HCEC 1CT (cell line): ENCODE measurements around the gene TSHZ1.
A peak's percentile ranks its signal among the peaks of the same experiment; 100 is the strongest.

Source experiments
- DNase-seq: peaks from one replicate; pipeline ENCODE4 v3.0.0-alpha.2; 2017

The TSHZ1 gene

GRCh38 chr18:75208155-75208835 lies 2.3 kb upstream of the TSHZ1 start:
- peak; percentile 56 for DNase-seq

- DNase-seq, result no peak
These were observed 1.8 kb upstream of the TSHZ1 start for GRCh38 chr18:75208836-75209128.

- peak; percentile 81 for DNase-seq
These were observed 1.3 kb upstream of the TSHZ1 start, which contains the start of gene PTGR3 for GRCh38 chr18:75209129-75209950. Gene PTGR3, minus strand, starts transcription at chr18:75209139. Its CDS starts 81 bp downstream, at chr18:75209058.

DNA sequence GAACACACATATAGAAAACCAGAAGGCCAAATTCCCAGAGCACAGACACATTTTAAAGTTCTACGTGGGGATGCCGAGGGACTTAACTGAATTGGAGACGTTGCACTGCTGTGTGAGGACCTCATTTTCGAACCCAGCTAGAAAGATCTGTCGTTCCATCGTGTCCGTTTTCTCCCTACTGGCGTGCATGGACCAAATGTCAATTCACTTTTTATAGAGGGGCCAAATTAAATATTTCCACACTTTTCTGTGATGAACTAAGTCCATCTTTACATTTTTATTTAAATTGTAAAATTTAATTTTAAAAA lies 692 bp upstream of the TSHZ1 start:
- DNase-seq, result no peak

DNA sequence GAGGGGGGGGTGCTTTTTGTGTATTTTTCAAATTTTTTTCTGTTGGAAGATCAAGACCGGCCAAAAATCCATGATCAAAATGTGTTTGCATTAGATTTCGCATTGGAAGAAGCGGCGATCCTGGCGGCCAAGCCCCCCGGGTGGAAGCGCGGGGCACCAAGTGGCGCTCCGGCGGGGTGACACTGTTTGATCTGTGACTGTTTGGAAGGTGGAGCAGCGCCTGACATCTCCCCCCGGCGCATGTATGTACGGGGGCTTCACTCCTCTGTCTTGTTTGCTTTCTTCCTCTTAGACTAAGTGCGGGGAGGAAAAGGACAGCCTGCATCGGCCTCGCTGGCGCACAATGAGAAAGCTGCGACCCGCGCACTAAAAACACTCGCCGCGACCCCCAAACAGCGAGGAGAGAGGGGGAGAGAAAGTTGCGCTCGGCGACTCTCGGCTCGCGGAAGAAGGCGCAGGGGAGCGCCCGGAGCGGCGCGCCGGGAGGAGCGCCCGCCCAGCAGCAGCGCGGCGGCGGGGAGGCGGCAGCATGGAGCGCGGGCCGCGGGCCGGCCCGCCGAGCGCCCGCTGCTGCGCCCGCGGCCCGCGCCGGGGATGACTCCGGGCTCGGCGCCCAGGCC lies 515 bp downstream of the TSHZ1 start:
- DNase-seq, result peak; percentile 26

- DNase-seq, result no peak
These were observed 992 bp downstream of the TSHZ1 start for GRCh38 chr18:75211626-75211952.

DNA sequence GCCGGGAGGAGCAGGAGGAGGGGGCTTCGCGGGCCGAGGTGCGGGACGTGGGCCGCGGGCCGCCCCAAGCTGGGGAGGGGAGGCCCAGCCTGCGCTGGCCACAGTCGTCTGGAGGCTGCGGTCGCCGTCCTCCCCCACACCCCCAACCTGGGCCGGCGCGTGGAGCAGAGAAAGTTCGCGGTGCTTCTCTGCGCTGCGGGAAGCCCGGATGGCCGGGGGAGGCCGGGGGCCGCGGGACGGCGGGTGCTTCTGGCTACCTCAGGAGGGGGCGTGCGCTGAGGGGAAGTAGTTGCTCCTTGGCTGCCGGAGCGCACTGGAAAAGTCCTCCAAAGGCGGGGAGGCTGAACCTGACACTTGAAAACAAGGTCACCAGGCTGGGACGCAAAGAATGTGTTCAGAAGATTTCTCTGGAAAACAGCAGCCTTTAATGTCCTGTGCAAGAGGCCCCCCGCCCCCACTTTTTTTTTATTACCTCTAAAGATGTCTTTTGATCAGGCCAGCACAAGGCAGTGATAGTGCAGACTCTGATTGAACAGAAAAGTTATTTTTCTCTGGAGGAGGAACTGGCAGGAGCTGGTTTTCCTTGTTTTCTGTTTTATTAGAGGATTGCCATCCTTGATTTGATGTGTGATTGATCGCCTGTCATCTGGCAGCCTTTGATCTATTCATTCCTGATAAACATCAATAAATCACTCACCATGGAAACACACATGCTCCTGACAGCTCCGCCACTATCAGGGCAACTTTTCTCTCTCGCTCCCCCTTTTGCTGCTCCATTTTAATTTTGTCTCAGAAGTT lies 1.6 kb downstream of the TSHZ1 start:
- DNase-seq, result peak; percentile 20

DNA sequence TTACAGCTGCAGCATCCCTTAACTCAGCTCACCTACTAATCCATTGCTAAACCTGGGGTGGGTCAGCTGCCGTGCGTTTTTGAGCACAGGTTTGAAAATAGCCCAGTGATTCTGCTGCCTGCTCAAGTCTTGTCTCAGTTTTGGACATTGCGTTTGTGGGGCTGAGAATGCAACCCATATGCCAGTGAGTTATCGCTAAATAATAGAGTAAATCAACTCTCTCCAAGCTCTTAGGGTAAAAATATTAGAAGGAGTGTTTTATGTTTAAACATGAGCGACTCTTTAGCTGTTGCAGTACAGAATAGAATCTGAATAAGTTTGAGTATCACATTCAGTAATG lies 2.1 kb downstream of the TSHZ1 start:
- no peak for DNase-seq

DNA sequence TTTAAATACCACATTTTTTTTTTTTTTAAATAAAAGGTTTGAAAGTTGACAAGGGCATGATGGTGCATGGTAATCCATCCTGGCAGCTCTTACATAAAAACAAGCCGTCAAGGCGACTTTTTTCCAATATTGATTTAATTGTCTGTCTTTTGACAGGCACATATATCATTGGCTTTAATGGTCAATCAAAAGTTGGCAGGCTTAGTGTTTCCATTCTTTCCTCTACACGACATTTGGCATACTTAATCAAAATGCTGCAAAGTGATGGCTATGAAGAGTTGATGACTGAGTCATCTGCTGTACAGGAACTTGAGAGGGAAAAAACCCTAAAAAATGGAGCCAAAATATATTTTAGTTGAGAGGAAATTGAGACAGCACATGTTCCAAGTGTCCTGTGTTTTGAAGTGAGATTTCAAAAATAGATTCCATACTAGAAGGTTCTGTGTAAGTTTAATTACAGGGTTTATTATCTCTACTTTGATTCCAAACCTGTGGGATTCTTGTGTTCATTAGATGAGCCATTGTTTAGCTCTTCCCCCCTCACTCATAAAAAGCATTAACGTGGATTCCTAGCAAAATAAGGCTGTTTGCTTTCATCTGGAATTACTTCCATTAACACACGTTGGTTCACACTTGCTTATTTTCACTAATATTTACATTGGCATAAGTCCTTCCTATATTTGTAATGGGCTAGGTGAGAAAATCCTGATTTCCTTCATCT lies 3.2 kb downstream of the TSHZ1 start:
- no peak for DNase-seq

DNA sequence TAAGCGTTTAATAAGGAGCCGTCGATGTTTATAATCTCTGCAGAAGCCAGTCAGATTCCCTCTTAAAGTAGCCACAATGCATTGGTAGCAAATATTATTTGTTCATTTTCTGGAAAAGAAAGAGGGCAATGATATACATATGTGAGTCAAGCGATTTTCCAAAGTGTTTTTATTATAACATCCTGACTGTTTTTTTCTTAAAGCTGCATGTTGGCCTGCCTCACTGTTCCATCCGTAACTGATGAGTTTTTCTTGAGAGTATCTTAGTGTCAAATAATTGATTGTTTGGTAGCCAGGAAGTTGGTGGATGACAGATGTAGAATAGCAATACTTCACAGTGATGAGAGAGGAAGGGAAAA lies 3.7 kb downstream of the TSHZ1 start:
- no peak for DNase-seq

- DNase-seq, result no peak
These were observed 4.3 kb downstream of the TSHZ1 start for GRCh38 chr18:75214766-75215510.

DNA sequence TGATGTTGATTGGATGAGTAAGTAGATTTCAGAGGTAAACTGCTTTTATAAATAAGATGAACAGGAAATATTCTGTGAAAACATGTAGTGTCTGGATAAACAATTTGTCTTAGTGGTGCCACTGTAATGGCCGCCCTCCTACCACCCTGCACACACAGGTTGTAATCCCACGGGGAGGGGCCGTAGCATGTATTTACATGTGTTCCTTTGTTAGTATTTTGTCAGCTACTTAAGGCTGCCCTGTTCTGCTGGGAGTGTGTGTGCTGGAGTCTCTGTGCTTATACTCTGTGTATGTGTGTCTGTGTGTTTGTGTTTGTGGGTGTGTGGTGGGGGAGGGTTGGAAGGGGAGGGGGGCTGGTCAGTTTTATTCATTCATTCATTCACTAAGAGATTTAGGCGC lies 5.1 kb downstream of the TSHZ1 start:
- no peak for DNase-seq

DNA sequence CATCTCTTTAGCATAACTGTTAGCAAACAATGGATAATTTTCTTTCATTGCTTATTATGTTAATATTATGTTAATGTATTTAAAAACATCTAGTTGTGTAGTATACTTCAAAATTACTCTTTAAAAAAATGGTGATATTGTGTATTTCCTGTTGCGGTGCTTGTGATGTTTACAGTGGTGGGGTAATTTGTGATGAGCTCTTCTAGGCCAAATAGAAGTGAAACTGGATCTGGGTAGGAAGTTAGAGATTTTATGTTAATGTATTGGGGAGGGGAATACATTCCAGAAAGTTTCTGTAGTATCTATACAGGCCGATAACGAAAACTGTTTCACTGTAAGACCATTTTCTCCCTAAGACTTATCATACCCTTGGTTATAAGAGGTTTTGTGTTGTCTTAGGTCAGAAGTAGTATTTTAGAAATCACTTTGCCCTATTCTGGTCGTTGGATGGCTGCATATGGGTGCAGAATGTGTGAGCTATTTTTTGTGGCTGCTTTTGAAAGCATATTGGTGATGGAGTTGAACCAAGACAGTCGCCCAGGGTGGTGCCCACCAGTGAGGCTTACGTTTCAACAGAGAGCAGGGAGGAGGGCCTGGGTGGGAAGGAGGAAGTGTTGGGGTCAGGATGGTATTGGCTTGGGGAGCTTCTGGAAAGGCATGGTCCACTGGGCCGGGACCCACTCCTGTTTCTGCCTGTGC lies 5.8 kb downstream of the TSHZ1 start:
- no peak for DNase-seq

DNA sequence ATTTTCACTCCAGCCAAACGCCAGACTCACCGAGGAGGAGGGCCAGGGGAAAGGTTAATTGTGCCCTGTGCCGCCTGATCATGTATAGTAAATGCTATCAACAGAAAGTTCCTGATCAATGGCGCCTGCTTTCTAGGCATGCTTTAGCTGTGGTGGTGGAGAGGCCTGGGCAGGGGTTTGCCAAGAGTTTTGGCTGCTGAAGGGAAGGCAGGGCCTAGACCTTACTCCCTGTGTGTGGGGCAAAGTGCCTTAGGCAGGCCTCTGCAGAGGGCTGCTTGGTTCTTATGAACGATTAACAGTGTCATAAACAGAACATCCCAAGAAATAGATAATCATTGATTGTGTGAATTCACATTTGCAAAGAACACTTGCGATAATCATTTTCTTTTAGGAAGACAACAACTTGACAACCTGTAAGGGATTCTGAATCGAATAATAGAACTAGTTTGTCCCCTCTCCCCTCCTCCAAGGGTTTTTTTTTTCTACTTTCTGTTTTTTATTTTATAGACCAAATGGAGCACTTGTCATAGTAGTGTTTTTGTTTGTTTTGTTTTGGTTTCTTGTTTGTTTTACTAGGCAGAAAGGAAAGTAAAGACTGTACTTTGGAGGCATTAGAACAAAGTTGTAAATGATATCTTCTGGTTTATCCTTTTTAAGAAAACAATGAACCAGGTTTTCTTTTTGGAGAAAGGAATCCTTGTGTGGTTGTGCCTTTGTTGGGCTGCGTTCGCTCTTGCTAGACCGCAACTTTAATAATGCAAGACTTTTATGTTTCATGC lies 6.5 kb downstream of the TSHZ1 start:
- DNase-seq, result no peak

GRCh38 chr18:75218065-75218923 lies 7.7 kb downstream of the TSHZ1 start:
- DNase-seq, result no peak

DNA sequence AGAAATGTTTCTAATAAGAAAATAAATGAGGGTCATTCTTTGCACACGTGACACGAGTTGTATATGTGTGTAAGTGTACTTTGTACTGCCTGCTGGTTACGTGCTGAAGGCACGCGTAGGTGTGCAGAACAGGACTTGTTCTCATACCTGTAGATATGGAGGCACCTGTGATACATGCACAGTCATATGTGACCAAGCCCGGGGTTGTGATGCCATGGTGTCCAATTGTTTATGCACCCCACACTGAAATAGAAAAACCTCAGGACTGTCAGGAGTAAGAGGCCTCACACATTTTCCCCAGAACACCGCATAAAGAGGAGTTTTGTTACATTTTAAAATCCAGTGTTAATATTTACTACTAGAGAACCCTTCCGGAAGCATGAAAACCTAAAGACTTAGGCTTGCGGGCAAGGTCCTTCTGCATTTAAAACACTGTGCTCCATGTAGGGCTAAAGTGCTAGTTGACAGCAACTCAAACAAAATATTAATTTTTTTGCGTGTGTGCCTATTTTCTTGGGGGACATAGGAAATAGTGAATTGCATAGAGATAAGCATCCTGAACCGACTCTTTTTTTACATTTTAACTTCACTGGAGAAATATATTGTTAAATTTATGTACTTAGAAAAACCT lies 9.3 kb downstream of the TSHZ1 start:
- DNase-seq, result no peak

- DNase-seq, result no peak
These were observed 10.2 kb downstream of the TSHZ1 start for GRCh38 chr18:75220551-75221355.

DNA sequence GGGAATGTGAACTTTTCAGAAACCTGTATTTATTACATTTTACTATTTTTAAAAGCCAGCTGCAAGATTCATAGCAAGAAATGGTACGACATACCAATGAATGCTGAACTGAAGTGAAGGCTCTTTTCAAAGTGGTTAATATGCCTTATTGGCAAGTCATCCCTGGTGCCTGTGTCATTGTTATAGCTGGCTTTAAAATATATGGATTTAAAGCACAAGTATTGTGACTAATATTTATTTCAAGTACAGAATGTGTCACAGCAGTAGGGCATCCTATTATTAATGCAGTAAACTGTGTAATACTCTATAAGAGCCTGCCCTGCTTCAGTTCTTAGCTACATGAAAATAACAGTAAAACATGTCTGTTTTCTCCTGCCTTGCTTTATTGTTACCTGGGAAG lies 10.8 kb downstream of the TSHZ1 start:
- no peak for DNase-seq

DNA sequence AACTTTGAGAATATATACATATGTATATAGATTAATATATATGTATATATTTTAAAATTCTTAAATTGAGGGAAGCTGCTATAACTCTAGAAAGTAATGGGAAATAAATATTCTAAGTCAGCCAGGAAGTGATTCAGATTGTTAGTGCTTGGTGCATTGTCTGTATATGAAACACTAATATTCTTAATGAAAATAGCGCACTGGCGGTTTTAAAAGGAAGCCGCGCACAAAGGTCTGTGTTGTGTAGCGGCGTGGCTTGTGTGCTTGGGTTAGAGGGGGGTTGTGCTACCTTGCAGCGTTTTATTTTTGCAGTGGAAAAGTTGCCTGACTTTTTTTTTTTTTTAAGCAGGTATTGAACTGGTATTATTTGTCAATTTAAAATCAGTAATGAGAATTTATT lies 11.3 kb downstream of the TSHZ1 start:
- DNase-seq, result no peak
